ENCODE data around the gene VWDE. TPM values are rescaled to one million over a fixed set of nuclear protein-coding genes. Genes with fewer than 3 reads are reported as not detected.

VWDE gene
- total RNA-seq, 2 donors from 2014 or later = 11.8 to 12.1 TPM

- no peaks in the 10 kb centered on the region for H3K9me3 Mint-ChIP-seq
- H3K36me3 ChIP-seq (ENCODE audit: control insufficient read depth, insufficient read depth, low read length) = no peaks in the 10 kb centered on the region
- no peak overlapping the region for H3K4me3 ChIP-seq (ENCODE audit: low read length)
- TF ChIP-seq, protein P1, sequence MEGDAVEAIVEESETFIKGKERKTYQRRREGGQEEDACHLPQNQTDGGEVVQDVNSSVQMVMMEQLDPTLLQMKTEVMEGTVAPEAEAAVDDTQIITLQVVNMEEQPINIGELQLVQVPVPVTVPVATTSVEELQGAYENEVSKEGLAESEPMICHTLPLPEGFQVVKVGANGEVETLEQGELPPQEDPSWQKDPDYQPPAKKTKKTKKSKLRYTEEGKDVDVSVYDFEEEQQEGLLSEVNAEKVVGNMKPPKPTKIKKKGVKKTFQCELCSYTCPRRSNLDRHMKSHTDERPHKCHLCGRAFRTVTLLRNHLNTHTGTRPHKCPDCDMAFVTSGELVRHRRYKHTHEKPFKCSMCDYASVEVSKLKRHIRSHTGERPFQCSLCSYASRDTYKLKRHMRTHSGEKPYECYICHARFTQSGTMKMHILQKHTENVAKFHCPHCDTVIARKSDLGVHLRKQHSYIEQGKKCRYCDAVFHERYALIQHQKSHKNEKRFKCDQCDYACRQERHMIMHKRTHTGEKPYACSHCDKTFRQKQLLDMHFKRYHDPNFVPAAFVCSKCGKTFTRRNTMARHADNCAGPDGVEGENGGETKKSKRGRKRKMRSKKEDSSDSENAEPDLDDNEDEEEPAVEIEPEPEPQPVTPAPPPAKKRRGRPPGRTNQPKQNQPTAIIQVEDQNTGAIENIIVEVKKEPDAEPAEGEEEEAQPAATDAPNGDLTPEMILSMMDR (conservative IDR thresholded peaks at IDR 0.05) = no peak
- 64 to 79% methylated on average over 2 to 5 of the region's 5 CpGs for WGBS, 2 experiments (ENCODE audit: insufficient coverage in 1 of 2, insufficient read length in 1 of 2)
- no peaks in the 10 kb centered on the region for H3K9me3 ChIP-seq (ENCODE audit: control insufficient read depth, low read length)
- peaks cover 2% of the 10 kb centered on the region for H3K36me3 Mint-ChIP-seq (ENCODE audit: low read depth)
- H3K4me1 Mint-ChIP-seq = no peaks in the 10 kb centered on the region
- H3K27ac Mint-ChIP-seq = no peak overlapping the region
- no peaks in the 10 kb centered on the region for H3K27me3 ChIP-seq (ENCODE audit: control insufficient read depth, insufficient read depth, low read length, poor library complexity, severe bottlenecking)
- no peaks in the 10 kb centered on the region for H3K4me1 ChIP-seq (ENCODE audit: control insufficient read depth, insufficient read depth, low read length)
- no peaks in the 10 kb centered on the region for H3K27me3 Mint-ChIP-seq (ENCODE audit: insufficient read depth)
- no peak overlapping the region for H3K9ac ChIP-seq (ENCODE audit: extremely low read depth, low read length, poor library complexity, severe bottlenecking)
- no peak overlapping the region for H3K27ac ChIP-seq (ENCODE audit: low read depth, low read length)
- no peak for DNase-seq
- H3K4me3 Mint-ChIP-seq = no peak overlapping the region
Measured at GRCh38 chr7:12373580-12374263, 29.9 kb downstream of the VWDE start.

DNA sequence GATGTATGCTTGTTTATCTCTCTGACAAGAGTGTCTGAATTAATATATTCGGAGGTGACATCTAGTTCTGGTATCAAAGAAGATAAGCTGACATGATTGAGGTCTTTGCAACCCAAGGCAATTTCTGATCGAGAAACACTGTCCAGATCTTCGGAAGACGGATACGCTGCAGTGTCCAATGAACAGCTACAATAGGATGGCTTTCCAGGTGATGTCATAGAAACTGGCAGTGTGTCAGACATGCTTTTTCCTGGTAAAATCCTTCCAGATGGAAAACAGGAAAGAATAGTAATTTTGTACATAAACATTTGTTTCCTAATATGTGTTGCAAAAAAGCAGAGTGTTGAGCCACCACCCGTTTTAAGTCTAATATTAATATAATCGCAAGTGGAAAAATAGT lies 33.4 kb downstream of the VWDE start:
- H3K36me3 ChIP-seq (ENCODE audit: control insufficient read depth, insufficient read depth, low read length) = no peaks in the 10 kb centered on the region
- no peak overlapping the region for H3K4me3 Mint-ChIP-seq
- no peak overlapping the region for H3K4me3 ChIP-seq (ENCODE audit: low read length)
- no peak for DNase-seq
- no peak overlapping the region for H3K27ac ChIP-seq (ENCODE audit: low read depth, low read length)
- H3K9me3 ChIP-seq (ENCODE audit: control insufficient read depth, low read length) = no peaks in the 10 kb centered on the region
- TF ChIP-seq, protein P1 (conservative IDR thresholded peaks at IDR 0.05) = no peak
- H3K27me3 ChIP-seq (ENCODE audit: control insufficient read depth, insufficient read depth, low read length, poor library complexity, severe bottlenecking) = no peaks in the 10 kb centered on the region
- no peak overlapping the region for H3K9ac ChIP-seq (ENCODE audit: extremely low read depth, low read length, poor library complexity, severe bottlenecking)
- no peaks in the 10 kb centered on the region for H3K4me1 ChIP-seq (ENCODE audit: control insufficient read depth, insufficient read depth, low read length)
- no peak overlapping the region for H3K27ac Mint-ChIP-seq
- WGBS, 2 experiments (ENCODE audit: insufficient coverage in 1 of 2, insufficient read length in 1 of 2) = 90 to 95% methylated on average over 2 to 7 of the region's 7 CpGs
- H3K36me3 Mint-ChIP-seq (ENCODE audit: low read depth) = peaks cover 2% of the 10 kb centered on the region
- no peaks in the 10 kb centered on the region for H3K4me1 Mint-ChIP-seq
- H3K9me3 Mint-ChIP-seq = no peaks in the 10 kb centered on the region
- H3K27me3 Mint-ChIP-seq (ENCODE audit: insufficient read depth) = no peaks in the 10 kb centered on the region

GRCh38 chr7:12369756-12370155 lies 33.9 kb downstream of the VWDE start:
- Histone ChIP-seq H3K9me3 (ENCODE audit: control insufficient read depth, low read length) (no peaks in the 10 kb centered on the region), H3K9ac (ENCODE audit: extremely low read depth, low read length, poor library complexity, severe bottlenecking) (no peak overlapping the region), H3K4me1 (ENCODE audit: control insufficient read depth, insufficient read depth, low read length) (no peaks in the 10 kb centered on the region), H3K27ac (ENCODE audit: low read depth, low read length) (no peak overlapping the region), H3K36me3 (ENCODE audit: control insufficient read depth, insufficient read depth, low read length) (no peaks in the 10 kb centered on the region), H3K4me3 (ENCODE audit: low read length) (no peak overlapping the region), H3K27me3 (ENCODE audit: control insufficient read depth, insufficient read depth, low read length, poor library complexity, severe bottlenecking) (no peaks in the 10 kb centered on the region)
- 89 to 98% methylated on average over 6 of the region's 6 CpGs for WGBS, 2 experiments (ENCODE audit: insufficient coverage in 1 of 2, insufficient read length in 1 of 2)
- Mint-ChIP-seq H3K27ac (no peak overlapping the region), H3K4me3 (no peak overlapping the region), H3K9me3 (no peaks in the 10 kb centered on the region), H3K36me3 (ENCODE audit: low read depth) (peaks cover 2% of the 10 kb centered on the region), H3K4me1 (no peaks in the 10 kb centered on the region), H3K27me3 (ENCODE audit: insufficient read depth) (no peaks in the 10 kb centered on the region)
- TF ChIP-seq, protein P1 (conservative IDR thresholded peaks at IDR 0.05) = no peak
- DNase-seq = no peak
